BJ (cell line): ENCODE measurements around the gene HEY2. TPM values are rescaled to one million over a fixed set of nuclear protein-coding genes. Genes with fewer than 3 reads are reported as not detected.

Experiments used
- CTCF ChIA-PET: fragments of 350-600 bp; formaldehyde crosslinking; extraction: SDS; loops from one replicate; lab custom pipeline; 2021; ENCODE audit warnings: antibody characterized with exemption, inconsistent platforms; lab: Yijun Ruan, JAX
- POLR2A ChIA-PET: fragments of 300-600 bp; sonication (Branson Sonifier 250); formaldehyde crosslinking; extraction: SDS; loops from one replicate; lab custom pipeline; 2021; ENCODE audit warnings: antibody characterized with exemption; lab: Charles Lee
- DNase-seq: peaks from one replicate; pipeline ENCODE4 v3.0.0-alpha.2; 2011; ENCODE audit warnings: low read depth
- H3K27me3 ChIP-seq: 2 replicates; pipeline ENCODE4 v1.6.0; 2011; ENCODE audit warnings: low read length; ENCODE audit not compliant: control insufficient read depth, insufficient read depth
- H3K36me3 ChIP-seq: 2 replicates; pipeline ENCODE4 v1.5.1; 2011; ENCODE audit warnings: low read length; ENCODE audit not compliant: control insufficient read depth, insufficient read depth
- H3K4me3 ChIP-seq: 2 replicates; pipeline ENCODE4 v1.5.1; 2011; ENCODE audit warnings: low read depth, mild to moderate bottlenecking, control low read depth, low read length
- polyA plus RNA-seq: library from polyadenylated mRNA; depleted of rRNA; stranded (reverse); fragments of >200 nt; gene quantifications from 2 replicates; pipeline ENCODE4 v1.2.3, GENCODE V29; 2011
- TF ChIP-seq, protein P1 (sequence below): IDR thresholded peaks from 2 replicates; pipeline ENCODE4 v1.5.1; 2011; ENCODE audit warnings: low read depth, mild to moderate bottlenecking, control low read depth, inconsistent platforms, low read length, moderate library complexity; ENCODE audit not compliant: insufficient read depth

HEY2 gene
- polyA plus RNA-seq, 1 experiment, result not detected

DNA sequence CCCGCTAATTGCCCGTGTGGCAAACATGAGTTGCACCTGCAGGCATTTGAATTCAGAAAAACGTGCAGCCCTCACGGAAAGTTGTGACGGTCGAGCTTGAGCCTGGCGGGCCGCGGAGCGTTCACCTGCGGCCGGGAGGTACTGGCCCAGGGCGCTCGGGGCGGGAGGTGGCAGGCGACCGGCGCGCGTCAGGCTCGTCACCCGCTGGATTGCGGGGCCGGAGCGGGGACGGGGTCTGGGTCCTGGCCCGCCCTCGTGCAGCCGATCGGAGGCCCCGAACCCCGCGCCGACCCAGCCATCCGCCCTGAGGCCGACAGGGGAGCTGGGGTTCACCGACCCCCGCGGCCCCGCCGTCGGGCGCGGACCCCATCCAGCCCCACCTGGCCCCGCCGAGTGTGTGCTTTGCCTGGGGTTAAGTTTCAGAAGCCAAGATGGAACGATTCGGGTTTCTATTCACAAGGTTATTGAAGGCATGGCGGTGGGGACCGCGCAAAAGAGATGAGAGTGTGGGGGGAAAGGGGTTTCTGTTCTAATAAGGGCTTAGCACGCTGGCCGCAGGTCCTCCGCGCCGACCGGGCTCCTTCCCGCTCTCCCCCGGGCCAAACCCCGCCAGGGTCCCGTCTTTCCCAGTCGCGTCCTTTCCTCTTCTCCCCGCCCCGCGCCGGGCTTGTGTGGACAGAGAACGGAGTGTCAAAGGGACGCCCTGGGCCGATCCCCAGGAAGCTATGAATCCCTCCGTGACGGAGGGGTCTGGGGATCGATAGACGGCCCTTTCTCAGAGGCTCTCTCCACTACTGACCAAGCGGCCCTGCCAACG lies 1.6 kb upstream of the HEY2 start:
- ChIA-PET CTCF (interaction anchor here (0.6 to 1.3 kb wide), 3 partner anchors 430 to 978 kb away, joined by 3 read pairs; no protein-coding TSS in a partner anchor), POLR2A (no interaction called here)
- Histone ChIP-seq H3K4me3 (peak overlapping the region; percentile 19), H3K36me3 (no peaks in the 10 kb centered on the region), H3K27me3 (peaks cover 48% of the 10 kb centered on the region)
- TF ChIP-seq, protein P1, sequence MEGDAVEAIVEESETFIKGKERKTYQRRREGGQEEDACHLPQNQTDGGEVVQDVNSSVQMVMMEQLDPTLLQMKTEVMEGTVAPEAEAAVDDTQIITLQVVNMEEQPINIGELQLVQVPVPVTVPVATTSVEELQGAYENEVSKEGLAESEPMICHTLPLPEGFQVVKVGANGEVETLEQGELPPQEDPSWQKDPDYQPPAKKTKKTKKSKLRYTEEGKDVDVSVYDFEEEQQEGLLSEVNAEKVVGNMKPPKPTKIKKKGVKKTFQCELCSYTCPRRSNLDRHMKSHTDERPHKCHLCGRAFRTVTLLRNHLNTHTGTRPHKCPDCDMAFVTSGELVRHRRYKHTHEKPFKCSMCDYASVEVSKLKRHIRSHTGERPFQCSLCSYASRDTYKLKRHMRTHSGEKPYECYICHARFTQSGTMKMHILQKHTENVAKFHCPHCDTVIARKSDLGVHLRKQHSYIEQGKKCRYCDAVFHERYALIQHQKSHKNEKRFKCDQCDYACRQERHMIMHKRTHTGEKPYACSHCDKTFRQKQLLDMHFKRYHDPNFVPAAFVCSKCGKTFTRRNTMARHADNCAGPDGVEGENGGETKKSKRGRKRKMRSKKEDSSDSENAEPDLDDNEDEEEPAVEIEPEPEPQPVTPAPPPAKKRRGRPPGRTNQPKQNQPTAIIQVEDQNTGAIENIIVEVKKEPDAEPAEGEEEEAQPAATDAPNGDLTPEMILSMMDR, result no peak
- DNase-seq, result no peak

DNA sequence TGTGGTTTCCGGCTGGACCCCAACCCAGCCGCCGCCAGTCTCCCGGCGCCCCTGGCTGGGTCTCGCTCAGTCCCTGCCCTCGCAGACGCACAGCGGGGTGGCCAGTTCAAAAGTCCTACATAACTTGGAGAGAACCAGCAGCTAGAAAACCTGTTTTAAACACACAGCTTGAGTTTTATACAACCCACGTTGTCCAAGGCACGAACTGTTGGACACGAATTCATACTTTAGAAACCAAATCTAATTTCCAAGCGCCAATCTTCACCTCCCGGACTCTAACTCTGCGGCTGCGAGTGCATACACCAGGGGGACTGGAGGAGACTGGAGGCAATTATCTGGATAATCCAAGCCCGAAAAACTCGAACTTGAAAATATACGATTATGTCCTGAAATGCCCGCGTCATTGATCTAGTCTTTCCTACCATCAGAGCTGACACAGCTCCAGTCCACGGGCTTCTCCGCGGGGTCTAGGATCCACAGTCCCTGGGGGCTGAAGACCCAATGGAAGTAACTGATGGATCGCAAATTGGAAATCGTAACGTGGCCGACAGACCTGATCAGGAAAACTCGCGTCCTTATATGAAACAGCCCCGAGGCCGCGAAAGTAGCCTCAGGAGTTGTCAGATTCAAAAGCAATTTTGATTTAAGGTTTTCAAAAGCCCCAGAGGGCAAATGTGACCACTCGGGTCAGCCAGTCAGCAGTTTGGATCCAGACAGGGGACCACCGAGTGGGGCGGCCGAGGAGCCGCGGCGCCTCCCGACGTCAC lies 843 bp upstream of the HEY2 start:
- Histone ChIP-seq H3K27me3 (peaks cover 47% of the 10 kb centered on the region), H3K4me3 (peak overlapping the region; percentile 60), H3K36me3 (no peaks in the 10 kb centered on the region)
- ChIA-PET POLR2A (no interaction called here), CTCF (interaction anchor here (0.6 to 0.9 kb wide), 2 partner anchors 430 to 977 kb away, joined by 3 read pairs; no protein-coding TSS in a partner anchor)
- TF ChIP-seq, protein P1, result no peak
- DNase-seq, result no peak

DNA sequence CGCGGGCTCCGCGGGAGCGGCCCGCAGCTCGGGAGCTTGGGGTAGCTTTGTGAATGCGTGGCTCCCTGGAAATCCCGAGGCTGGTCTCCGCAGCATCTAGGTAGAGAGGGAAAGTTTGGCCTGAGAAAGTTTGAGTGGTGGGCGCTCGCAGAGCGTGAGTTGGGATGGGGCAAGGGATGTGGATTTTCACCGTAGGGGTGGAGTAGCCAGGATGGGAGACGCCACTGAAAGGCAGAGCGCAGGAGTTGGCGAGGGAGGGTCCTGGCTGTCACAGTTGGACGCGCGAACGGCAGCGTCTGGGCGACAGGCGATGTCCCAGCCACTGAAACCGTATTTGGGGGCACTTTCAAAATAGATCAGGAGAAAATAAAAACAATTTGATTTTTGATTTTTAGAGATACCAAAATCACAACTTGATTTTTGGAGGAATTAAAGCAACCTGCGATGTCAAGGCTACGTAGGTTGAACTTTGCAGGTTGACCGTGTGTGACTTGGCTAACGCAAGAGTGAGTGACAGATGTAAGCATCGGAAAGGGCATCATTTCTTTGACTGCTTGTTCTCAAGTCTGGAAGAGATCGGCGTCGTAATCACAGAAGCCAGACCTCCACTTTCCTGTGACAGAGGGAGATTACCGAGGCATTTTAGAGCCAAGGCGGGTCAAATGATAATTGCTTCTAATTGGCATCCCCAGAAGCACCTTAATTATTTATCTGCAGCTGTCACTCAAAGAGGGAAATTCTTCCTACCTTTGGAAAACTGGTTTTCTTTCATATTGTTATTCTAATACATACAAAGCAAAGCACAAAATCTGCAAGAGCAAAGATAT lies 646 bp downstream of the HEY2 start:
- peaks cover 50% of the 10 kb centered on the region for H3K27me3 ChIP-seq
- ChIA-PET POLR2A (no interaction called here), CTCF (no interaction called here)
- peak overlapping the region; percentile 60 for H3K4me3 ChIP-seq
- TF ChIP-seq, protein P1, result no peak
- no peak for DNase-seq
- H3K36me3 ChIP-seq, result no peaks in the 10 kb centered on the region

- ChIA-PET POLR2A (interaction anchor here (0.7 kb wide), 1 partner anchor 21 kb away, joined by 4 read pairs; no protein-coding TSS in a partner anchor), CTCF (interaction anchor here (1.4 kb wide), 1 partner anchor 438 kb away, joined by 6 read pairs; no protein-coding TSS in a partner anchor)
- no peak overlapping the region for H3K4me3 ChIP-seq
- peaks cover 46% of the 10 kb centered on the region for H3K27me3 ChIP-seq
- DNase-seq, result no peak
- H3K36me3 ChIP-seq, result no peaks in the 10 kb centered on the region
- TF ChIP-seq, protein P1, result no peak
These were observed 1.4 kb downstream of the HEY2 start for GRCh38 chr6:125750692-125751333.
